GM12801 (cell line): ENCODE results near the gene ARHGAP9.

Experiments
- TF ChIP-seq, protein P1 (sequence below): IDR thresholded peaks from one replicate; pipeline ENCODE4 v1.5.1; 2011; ENCODE audit warnings: control low read depth; ENCODE audit not compliant: insufficient read length; ENCODE audit errors: extremely low read depth

Gene ARHGAP9

DNA sequence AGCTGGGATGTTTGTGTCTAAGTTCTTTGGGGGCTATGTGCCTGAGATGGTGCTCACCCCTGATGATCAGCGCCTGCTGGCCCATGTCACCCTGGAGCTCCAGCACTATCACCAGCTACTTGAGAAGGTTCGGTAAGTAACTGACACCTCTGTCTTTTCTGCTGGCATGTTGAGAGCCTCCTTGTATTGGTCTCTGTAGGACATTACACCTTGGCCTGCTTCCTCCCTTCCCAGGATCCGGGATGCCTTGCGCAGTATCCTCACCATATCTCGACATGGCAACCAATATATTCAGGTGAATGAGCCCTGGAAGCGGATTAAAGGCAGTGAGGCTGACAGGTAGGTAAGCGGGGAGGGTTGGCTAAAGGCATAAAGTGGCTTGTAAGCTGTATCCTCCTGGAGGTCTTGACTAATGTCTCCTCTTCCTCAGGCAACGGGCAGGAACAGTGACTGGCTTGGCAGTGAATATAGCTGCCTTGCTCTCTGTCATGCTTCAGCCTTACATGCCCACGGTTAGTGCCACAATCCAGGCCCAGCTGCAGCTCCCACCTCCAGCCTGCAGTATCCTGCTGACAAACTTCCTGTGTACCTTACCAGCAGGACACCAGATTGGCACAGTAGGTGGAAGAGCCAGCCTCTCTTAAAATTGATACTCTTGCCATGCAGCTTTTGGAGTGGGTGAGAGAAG lies 35.2 kb upstream of the ARHGAP9 start:
- TF ChIP-seq, protein P1, sequence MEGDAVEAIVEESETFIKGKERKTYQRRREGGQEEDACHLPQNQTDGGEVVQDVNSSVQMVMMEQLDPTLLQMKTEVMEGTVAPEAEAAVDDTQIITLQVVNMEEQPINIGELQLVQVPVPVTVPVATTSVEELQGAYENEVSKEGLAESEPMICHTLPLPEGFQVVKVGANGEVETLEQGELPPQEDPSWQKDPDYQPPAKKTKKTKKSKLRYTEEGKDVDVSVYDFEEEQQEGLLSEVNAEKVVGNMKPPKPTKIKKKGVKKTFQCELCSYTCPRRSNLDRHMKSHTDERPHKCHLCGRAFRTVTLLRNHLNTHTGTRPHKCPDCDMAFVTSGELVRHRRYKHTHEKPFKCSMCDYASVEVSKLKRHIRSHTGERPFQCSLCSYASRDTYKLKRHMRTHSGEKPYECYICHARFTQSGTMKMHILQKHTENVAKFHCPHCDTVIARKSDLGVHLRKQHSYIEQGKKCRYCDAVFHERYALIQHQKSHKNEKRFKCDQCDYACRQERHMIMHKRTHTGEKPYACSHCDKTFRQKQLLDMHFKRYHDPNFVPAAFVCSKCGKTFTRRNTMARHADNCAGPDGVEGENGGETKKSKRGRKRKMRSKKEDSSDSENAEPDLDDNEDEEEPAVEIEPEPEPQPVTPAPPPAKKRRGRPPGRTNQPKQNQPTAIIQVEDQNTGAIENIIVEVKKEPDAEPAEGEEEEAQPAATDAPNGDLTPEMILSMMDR: no peak

- TF ChIP-seq, protein P1: no peak
Measured at GRCh38 chr12:57513266-57513665, 33.6 kb upstream of the ARHGAP9 start.

- TF ChIP-seq, protein P1: no peak
Measured at GRCh38 chr12:57512665-57513064, 33.0 kb upstream of the ARHGAP9 start.

DNA sequence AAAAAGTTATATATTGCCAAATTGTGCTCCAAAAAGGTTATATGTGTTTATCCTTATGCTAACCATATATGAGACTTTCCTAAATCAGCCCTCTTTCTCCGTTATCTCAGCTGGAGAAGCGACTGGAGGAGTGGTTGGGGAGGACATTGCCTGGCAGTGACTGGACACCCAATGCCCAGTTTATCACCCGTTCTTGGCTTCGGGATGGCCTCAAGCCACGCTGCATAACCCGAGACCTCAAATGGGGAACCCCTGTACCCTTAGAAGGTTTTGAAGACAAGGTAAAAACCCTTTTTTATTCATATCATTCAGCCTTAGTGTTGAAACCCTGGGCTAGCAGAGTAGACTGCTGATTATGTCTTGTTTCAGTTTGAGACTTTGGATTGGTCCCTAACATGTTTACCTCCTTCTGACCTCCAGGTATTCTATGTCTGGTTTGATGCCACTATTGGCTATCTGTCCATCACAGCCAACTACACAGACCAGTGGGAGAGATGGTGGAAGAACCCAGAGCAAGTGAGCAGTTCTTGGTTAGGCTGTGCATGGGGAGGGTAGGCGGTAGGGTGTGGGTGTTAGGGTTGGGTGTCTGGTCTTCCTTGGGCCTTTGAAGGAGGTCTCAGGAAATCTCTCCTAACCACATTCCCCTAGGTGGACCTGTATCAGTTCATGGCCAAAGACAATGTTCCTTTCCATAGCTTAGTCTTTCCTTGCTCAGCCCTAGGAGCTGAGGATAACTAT lies 32.1 kb upstream of the ARHGAP9 start:
- TF ChIP-seq, protein P1: no peak

GRCh38 chr12:57511161-57511560 lies 31.5 kb upstream of the ARHGAP9 start:
- TF ChIP-seq, protein P1: no peak

GRCh38 chr12:57500213-57500612 lies 20.5 kb upstream of the ARHGAP9 start:
- TF ChIP-seq, protein P1: no peak

DNA sequence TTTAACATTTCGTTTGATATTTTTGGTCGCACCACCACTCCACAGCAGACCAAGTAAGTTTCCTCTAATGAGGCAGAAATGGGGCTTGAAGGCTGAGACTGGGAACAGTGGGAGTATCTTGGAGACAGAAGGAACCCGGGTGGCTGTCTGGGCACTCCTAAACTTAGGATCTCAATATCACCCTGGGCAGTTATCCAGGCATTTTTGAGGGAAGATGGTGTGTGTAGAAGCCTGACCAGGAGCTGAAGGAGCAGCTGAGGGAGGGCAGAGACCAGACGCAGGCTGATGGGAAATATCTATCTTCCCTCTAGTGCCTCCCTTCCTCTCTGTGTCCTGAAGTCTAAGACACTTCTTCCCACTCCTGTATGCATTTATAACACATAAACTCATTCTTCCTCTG lies 18.9 kb upstream of the ARHGAP9 start:
- TF ChIP-seq, protein P1: no peak
